ENCODE results near the gene ALDH9A1. TPM values are rescaled to one million over a fixed set of nuclear protein-coding genes. Genes with fewer than 3 reads are reported as not detected.

The ALDH9A1 gene
- total and polyA plus RNA-seq, 2 donors (not counting 3 experiments of a cell fraction or from before 2014, with no cell fraction given) = 25.5 to 47.4 TPM

- H3K9me1 ChIP-seq (replicated peaks; ENCODE audit: control insufficient read depth, extremely low read depth, insufficient read depth, low read length) = no peaks in the 10 kb centered on the region
- ChIA-PET CTCF (interaction anchor here (1.0 to 1.5 kb wide), 3 partner anchors 8 to 14 kb away, joined by 3 to 4 read pairs (median 4); no protein-coding TSS in a partner anchor), POLR2A (no interaction called here)
- H3K9ac ChIP-seq (replicated peaks; ENCODE audit: extremely low read depth, insufficient read depth, low read length) = no peak overlapping the region
- intact Hi-C loops (cut with micrococcal nuclease) (no loop called here), dilution Hi-C loops (cut with MboI; ENCODE audit: extremely low pct_ligation_motif_present, low sequenced_read_pairs) (no loop called here)
- H3K4me3 ChIP-seq (replicated peaks in 1 of 3; ENCODE audit: insufficient read depth in 1 of 3, low read depth in 1 of 3, low read length in 3 of 3) = no peak overlapping the region
- FAIRE-seq (no peak), DNase-seq (ENCODE audit: low read depth, low spot score) (no peak)
- no peak overlapping the region for H3K4me2 ChIP-seq (ENCODE audit: insufficient read depth, low read length)
- no peaks in the 10 kb centered on the region for H3K9me3 ChIP-seq (replicated peaks; ENCODE audit: control insufficient read depth, insufficient read depth, low read length)
- no TSS peak for BruUV-seq (replicated peaks)
- H3K36me3 ChIP-seq (ENCODE audit: control insufficient read depth in 2 of 2, extremely low read depth in 1 of 2, insufficient read depth in 2 of 2, low read length in 2 of 2) = peaks cover 2 to 5% of the 10 kb centered on the region in 2 experiments
- TF ChIP-seq CTCF (IDR thresholded peaks at IDR 0.05; ENCODE audit: extremely low read depth in 1 of 2, insufficient read depth in 1 of 2, low read depth in 1 of 2, low read length in 2 of 2) = no peak
- TF ChIP-seq MAX (IDR thresholded peaks at IDR 0.05; ENCODE audit: insufficient read depth, insufficient read length) = no peak
- no peak for TF ChIP-seq EZH2 (IDR thresholded peaks at IDR 0.05; ENCODE audit: borderline replicate concordance, low read depth, low read length, severe bottlenecking)
- no peak for TF ChIP-seq JUN (IDR thresholded peaks at IDR 0.05; ENCODE audit: borderline replicate concordance, insufficient read depth, insufficient read length, low read depth)
- TF ChIP-seq MYC (IDR thresholded peaks at IDR 0.05; ENCODE audit: low read depth, low read length) = no peak
- no peak for TF ChIP-seq POLR2A (IDR thresholded peaks at IDR 0.05; ENCODE audit: low read depth, low read length)
- no peak for TF ChIP-seq GATA2 (IDR thresholded peaks at IDR 0.05; ENCODE audit: insufficient read depth, insufficient read length, low read depth, low read length)
- TF ChIP-seq POLR2AphosphoS5 (IDR thresholded peaks at IDR 0.05; ENCODE audit: insufficient read depth, low read depth, low read length) = no peak
- TF ChIP-seq FOS (IDR thresholded peaks at IDR 0.05; ENCODE audit: borderline replicate concordance, insufficient read depth, low read length) = no peak
- no peaks in the 10 kb centered on the region for H3K27me3 ChIP-seq (ENCODE audit: control insufficient read depth in 2 of 2, insufficient read depth in 2 of 2, low read length in 2 of 2)
- H3K27ac ChIP-seq (ENCODE audit: insufficient read depth, low read depth, low read length) = no peak overlapping the region
- peaks cover 12% of the 10 kb centered on the region for H3K4me1 ChIP-seq (ENCODE audit: control insufficient read depth, extremely low read depth, insufficient read depth, low read length)
- no peaks in the 10 kb centered on the region for H4K20me1 ChIP-seq (replicated peaks; ENCODE audit: control insufficient read depth, extremely low read depth, insufficient read depth, low read length)
- H3K79me2 ChIP-seq (ENCODE audit: control insufficient read depth, insufficient read depth, low read length) = peaks cover 30% of the 10 kb centered on the region
- H2AFZ ChIP-seq (ENCODE audit: low read depth, low read length) = no peak overlapping the region
These were observed 52.6 kb downstream of the ALDH9A1 start for GRCh38 chr1:165645654-165646366.

Measured in endothelial cell of umbilical vein (primary cell).